OCI-M1 (cell line): ENCODE measurements around the gene TNPO2.
"Not testable (repeated sequence)": the region's sequence is repeated elsewhere in the genome, so short reads cannot be mapped to it uniquely, and the experiment has no call there.

ENCODE experiments used
- DNase-seq: peaks from one replicate; lab custom pipeline; 2025; lab: John Stamatoyannopoulos, UW

Gene TNPO2

DNA sequence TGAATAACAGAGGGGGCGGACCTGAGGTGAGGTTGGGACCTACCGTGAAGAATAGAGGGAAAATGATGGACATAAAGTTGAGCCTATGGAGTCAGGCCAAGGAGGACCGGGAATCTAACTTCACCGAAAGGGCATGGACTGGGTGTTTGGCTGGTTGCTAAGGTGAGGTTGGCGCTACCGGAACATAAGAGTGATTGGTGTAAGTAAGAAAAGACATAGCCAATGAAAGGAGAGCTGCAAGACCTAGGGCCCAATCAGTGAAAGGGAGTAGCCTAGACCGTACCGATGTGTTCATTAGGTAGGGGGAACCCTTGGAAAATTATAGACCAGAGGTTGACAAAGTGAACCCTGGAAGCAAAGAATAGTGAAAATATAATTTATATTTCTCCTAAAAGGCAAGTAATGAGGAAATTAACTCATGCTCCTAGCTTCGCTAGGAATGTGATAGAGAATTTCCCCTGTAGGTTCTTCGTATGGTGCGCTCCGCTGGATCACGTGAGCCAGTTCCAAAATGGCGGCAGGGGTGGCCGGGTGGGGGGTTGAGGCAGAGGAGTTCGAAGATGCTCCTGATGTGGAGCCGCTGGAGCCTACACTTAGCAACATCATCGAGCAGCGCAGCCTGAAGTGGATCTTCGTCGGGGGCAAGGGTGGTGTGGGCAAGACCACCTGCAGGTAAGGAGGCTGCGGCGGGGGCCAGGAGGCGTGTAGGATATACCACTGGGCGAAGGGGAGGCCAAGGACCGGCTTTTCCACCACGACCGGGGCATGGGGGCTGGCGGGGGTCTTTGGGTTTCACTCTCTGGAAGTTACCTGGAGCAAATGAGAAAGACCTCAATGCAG, 13.5 kb upstream of the TNPO2 start, which contains the start of gene GET3:
Gene GET3, plus strand, starts transcription at position 503 of the 840 bp plus-strand sequence. Its CDS starts 9 bp downstream, at position 512.
- peak; percentile 97 for DNase-seq

DNA sequence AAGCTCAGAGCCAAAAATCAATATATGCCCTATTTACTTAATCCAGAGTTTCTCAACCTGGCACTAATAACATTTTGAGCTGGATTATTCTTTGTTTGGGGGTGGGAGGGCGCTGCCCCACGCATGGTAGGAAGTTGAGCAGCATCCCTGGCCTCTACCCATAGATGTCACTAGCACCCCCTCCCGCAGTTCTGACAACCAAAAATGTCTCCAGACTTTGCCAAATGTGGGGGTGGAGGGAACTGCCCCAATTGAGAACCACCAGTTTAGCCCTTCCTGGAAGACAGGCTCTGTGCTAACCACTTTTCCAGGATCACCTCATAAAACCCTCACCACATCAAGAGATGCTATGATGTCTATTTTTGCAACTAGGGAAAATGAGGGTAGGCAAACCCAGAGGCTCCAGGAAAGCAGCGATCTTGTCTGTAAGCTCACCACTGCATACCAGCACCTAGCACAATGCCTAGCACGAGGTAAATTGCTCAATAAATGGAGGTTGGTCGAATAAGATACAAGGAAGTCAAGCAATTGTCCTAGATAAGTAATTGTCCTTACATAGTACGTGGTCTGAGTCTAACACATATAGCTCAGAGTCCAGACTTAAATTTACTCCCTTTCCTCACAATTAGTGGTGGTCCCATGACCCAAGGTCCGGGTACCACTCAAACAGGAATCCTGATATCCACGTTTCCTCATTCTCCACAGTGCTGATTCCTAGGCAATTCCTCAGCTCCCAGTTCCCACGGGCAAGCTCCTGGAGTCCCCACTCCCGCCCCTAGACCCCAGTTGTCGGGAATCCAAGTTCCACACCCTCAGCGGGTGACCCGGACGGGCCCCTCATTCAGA, 9.9 kb upstream of the TNPO2 start:
- peak; percentile 44 for DNase-seq

GRCh38 chr19:12731337-12731736, 7.6 kb upstream of the TNPO2 start:
- no peak for DNase-seq

GRCh38 chr19:12730064-12730463, 6.3 kb upstream of the TNPO2 start:
- DNase-seq, result no peak

GRCh38 chr19:12727745-12728433, 4.2 kb upstream of the TNPO2 start:
- no peak for DNase-seq

- DNase-seq, result no peak
Measured at GRCh38 chr19:12726988-12727316, 3.2 kb upstream of the TNPO2 start.

GRCh38 chr19:12725612-12726011, 1.9 kb upstream of the TNPO2 start:
- DNase-seq, result peak; percentile 31

DNA sequence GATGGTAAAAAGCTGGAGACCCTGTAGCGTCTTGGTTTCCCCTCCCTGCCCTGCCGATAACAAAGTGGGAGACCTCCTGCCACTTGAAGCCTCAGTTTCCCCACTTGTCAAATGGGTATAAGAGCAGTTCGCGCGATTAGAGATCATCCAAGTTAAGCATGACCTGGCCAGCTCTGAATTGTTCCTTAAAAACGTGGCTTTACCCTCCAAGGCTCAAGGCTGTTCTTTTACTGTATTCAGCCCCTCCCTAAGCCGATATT, 421 bp downstream of the TNPO2 start:
- DNase-seq, result no peak

GRCh38 chr19:12722566-12723380, 959 bp downstream of the TNPO2 start:
- DNase-seq, result peak; percentile 96

GRCh38 chr19:12721656-12722565, 1.8 kb downstream of the TNPO2 start:
- peak; percentile 44 for DNase-seq

- DNase-seq, result no peak
Measured at GRCh38 chr19:12720851-12721655, 2.7 kb downstream of the TNPO2 start.

DNA sequence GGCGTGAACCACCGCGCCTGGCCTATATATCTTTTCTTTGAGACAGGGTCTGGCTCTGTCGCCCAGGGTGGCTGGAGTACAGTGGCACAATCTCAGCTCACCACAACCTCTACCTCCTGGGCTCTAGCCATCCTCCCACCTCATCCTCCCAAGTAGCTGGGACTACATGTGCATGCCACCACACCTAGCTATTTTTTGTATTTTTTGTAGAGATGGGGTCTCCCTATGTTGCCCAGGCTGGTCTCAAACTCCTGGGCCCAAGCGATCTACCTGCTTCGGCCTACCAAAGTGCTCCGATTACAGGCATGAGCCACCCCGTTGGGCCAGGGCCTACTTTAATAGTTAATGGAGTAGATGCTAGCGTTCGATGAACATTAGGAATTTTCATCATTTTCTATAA, 3.4 kb downstream of the TNPO2 start:
- DNase-seq, result no peak

- DNase-seq, result no peak
Measured at GRCh38 chr19:12715929-12716328, 7.8 kb downstream of the TNPO2 start.

- DNase-seq, result no peak
Measured at GRCh38 chr19:12715102-12715501, 8.6 kb downstream of the TNPO2 start.

GRCh38 chr19:12713304-12713703, 10.4 kb downstream of the TNPO2 start:
- not testable (repeated sequence) for DNase-seq

- DNase-seq, result not testable (repeated sequence)
Measured at GRCh38 chr19:12712077-12712476, 11.7 kb downstream of the TNPO2 start.

DNA sequence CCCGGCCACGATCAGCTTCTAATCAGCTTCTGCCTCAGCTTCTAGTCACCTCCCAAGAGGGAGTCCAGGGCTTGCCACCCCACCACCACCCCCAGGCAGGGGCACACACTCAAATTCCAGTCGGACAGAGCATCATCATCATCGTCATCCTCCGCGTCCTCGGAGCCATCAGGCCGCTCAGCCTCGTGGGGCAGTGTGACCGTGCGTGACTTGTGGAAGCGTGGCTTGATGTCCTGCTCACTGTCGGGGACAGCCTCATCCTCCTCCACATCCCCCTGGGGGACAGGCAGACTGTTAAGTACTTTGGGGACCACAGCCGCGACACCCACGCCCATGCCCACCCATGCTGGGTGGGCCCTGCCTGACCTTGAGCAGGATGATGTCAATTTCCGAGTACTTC, 12.5 kb downstream of the TNPO2 start:
- DNase-seq, result no peak

DNA sequence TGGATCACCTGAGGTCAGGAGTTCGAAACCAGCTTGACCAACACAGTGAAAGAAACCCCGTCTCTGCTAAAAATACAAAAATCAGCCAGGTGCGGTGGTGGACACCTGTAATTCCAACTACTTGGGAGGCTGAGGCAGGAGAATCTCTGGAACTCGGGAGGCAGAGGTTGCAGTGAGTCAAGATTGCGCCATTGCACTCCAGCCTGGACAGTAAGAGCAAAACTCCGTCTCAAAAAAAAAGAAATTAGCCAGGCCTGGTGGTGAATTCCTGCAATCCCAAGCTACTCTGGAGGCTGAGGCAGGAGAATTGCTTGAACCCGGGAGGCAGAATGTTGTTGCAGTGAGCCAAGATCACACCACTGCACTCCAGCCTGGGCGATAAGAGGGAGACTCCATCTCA, 15.1 kb downstream of the TNPO2 start:
- no peak for DNase-seq

GRCh38 chr19:12706332-12706718, 17.4 kb downstream of the TNPO2 start:
- DNase-seq, result no peak
